ENCODE measurements around the gene MTERF4. TPM values are rescaled to one million over a fixed set of nuclear protein-coding genes. Genes with fewer than 3 reads are reported as not detected.

MTERF4 gene
- total and polyA plus RNA-seq, 4 donors = 24.4 to 38.4 (median 31.4) TPM

DNA sequence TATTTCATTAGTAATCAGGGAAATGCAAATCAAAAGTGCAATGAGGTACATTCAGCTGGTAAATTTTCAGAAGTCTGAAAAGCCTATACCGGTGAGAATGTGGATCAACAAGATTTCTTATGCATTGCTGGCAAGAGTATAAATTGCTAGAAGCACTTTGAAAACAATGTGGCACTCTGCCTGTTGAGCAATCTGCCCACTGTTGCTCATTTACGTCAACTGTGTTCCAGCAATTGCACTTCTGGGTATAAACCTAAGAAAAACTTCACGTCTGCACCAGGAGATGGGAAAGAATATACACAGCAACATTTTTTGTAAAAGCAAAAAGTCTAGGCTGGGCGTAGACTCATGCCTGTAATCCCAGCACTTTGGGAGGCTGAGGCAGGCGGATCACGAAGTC is 40.8 kb downstream of the MTERF4 start:
- H3K36me3 ChIP-seq (ENCODE audit: control insufficient read depth in 1 of 2, insufficient read depth in 2 of 2, low read length in 1 of 2) = no peaks in the 10 kb centered on the region
- no peaks in the 10 kb centered on the region for H3K9me3 ChIP-seq (ENCODE audit: control insufficient read depth, low read length)
- no peak overlapping the region for H3K27ac ChIP-seq (ENCODE audit: low read depth in 1 of 2, low read length in 2 of 2)
- intact Hi-C loops (cut with DNase I) = no loop called here
- no peak for DNase-seq
- no peak for ATAC-seq (ENCODE audit: low FRiP score)
- no peak overlapping the region for H3K4me3 ChIP-seq (ENCODE audit: low read length in 2 of 2)
- no peaks in the 10 kb centered on the region for H3K27me3 ChIP-seq (ENCODE audit: control insufficient read depth in 1 of 2, insufficient read depth in 2 of 2, low read length in 1 of 2)
- WGBS, 2 donors = 82% methylated on average over 6 of the region's 6 CpGs
- H3K4me1 ChIP-seq (ENCODE audit: control insufficient read depth in 1 of 2, insufficient read depth in 2 of 2, low read length in 2 of 2) = no peaks in the 10 kb centered on the region

DNA sequence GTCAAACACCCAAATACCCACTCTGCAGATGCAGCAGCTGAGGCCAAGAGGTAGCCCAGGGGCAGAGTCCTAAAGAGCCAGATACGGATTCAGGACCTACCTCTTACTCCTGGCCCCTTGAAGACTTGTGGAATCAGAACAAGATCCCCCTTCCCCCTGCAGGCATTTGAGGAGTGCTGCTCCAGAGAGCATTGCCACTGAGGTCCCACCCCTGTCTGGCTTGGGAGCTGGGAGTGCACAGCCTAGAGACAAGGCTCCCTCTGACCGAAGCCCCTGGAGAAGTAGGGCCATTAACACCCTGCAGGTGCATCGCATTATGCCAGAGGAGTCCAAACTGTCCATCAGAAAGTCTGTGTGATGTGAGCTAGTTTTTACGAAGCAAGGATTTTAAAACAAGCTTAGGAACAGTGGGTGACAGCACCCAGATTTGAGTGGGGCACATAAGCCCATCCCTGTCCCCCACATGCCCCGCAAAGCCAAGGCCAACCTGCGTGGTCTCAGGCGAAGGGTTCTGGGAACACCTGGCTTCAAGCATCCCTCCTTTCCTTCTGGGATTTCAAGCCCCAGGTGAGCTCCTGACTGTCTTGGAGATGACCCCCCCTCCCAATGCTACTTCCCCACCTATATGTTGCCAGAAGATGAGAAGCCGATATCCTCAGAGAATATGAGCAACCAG is 48.4 kb downstream of the MTERF4 start:
- no peak for DNase-seq
- H3K36me3 ChIP-seq (ENCODE audit: control insufficient read depth in 1 of 2, insufficient read depth in 2 of 2, low read length in 1 of 2) = peaks cover 0 to 13% of the 10 kb centered on the region in 2 donors
- intact Hi-C loops (cut with DNase I) = loop anchor here in 1 of 2 donors (10.0 kb wide), 1 partner anchor 139 kb away; no protein-coding TSS in a partner anchor
- no peak overlapping the region for H3K4me3 ChIP-seq (ENCODE audit: low read length in 2 of 2)
- no peaks in the 10 kb centered on the region for H3K4me1 ChIP-seq (ENCODE audit: control insufficient read depth in 1 of 2, insufficient read depth in 2 of 2, low read length in 2 of 2)
- H3K27ac ChIP-seq (ENCODE audit: low read depth in 1 of 2, low read length in 2 of 2) = no peak overlapping the region
- no peaks in the 10 kb centered on the region for H3K27me3 ChIP-seq (ENCODE audit: control insufficient read depth in 1 of 2, insufficient read depth in 2 of 2, low read length in 1 of 2)
- WGBS, 2 donors = 92 to 93% methylated on average over 8 of the region's 8 CpGs
- ATAC-seq (ENCODE audit: low FRiP score) = no peak
- no peaks in the 10 kb centered on the region for H3K9me3 ChIP-seq (ENCODE audit: control insufficient read depth, low read length)

DNA sequence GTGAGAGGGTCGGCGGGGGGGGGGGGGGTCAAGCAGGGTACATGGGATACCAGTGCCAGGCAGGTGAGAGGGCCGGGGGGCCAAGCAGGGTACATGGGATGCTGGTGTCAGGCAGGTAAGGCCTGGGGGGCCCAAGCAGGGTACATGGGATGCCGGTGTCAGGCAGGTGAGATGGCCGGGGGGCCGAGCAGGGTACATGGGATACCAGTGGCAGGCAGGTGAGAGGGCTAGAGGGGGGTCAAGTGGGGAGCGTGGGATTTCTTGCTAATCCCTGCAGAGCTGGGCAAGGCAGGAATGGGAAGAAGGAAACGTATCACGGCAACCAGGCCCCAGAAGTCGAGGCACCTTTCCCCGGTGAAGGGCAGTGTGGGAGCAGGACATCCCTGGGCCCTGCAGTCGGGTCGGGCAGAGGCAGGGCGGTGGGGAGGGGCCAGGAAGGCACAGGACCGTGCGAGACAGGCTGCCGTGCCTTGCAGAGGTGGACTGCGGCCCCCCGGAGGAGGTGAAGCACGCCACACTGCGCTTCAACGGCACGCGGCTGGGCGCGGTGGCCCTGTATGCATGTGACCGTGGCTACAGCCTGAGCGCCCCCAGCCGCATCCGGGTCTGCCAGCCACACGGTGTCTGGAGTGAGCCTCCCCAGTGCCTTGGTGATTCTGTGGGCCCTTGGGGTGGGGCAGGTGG is 49.3 kb downstream of the MTERF4 start:
- H3K36me3 ChIP-seq (ENCODE audit: control insufficient read depth in 1 of 2, insufficient read depth in 2 of 2, low read length in 1 of 2) = peaks cover 0 to 13% of the 10 kb centered on the region in 2 donors
- DNase-seq (peak in 1 of 2 donors; percentile 62), ATAC-seq (ENCODE audit: low FRiP score) (peak; percentile 62)
- H3K27ac ChIP-seq (ENCODE audit: low read depth in 1 of 2, low read length in 2 of 2) = no peak overlapping the region
- intact Hi-C loops (cut with DNase I) = loop anchor here in 1 of 2 donors (10.0 kb wide), 1 partner anchor 138 kb away; no protein-coding TSS in a partner anchor
- no peak overlapping the region for H3K4me3 ChIP-seq (ENCODE audit: low read length in 2 of 2)
- 91 to 93% methylated on average over 30 to 31 of the region's 31 CpGs for WGBS, 2 donors
- H3K4me1 ChIP-seq (ENCODE audit: control insufficient read depth in 1 of 2, insufficient read depth in 2 of 2, low read length in 2 of 2) = no peaks in the 10 kb centered on the region
- no peaks in the 10 kb centered on the region for H3K27me3 ChIP-seq (ENCODE audit: control insufficient read depth in 1 of 2, insufficient read depth in 2 of 2, low read length in 1 of 2)
- H3K9me3 ChIP-seq (ENCODE audit: control insufficient read depth, low read length) = no peaks in the 10 kb centered on the region

DNA sequence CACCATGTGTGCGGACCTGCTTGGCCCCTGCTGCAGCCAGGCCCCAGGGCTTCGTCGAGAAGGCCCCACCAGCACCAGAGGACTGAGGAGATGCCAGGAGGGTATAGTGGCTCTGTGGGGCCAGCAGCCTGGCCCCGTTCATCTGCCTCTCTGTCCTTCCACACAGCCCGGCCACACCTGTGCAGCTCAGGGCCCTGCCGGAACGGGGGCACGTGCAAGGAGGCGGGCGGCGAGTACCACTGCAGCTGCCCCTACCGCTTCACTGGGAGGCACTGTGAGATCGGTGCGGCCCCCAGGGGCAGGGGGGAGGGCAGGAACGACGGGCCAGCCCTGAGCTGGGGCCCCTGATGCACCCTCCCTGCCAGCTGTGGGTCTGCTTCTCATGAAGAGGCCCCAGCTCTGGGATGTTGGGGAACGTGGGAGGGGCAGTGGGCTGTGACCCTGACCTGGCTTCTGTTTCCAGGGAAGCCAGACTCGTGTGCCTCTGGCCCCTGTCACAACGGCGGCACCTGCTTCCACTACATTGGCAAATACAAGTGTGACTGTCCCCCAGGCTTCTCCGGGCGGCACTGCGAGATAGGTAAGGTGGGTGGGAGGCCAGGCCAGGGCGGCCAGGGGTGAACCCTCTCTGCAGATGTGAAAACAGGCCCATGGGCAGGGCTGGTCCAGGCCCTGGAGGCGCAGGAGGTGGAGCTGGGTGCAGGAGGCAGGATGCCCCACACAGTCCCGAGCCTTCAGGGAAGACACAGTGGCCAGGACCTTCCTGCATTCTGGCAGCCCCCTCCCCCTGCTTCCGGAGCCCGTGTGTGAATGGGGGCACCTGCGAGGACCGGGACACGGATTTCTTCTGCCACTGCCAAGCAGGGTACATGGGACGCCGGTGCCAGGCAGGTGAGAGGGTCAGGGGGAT is 50.3 kb downstream of the MTERF4 start:
- no peaks in the 10 kb centered on the region for H3K9me3 ChIP-seq (ENCODE audit: control insufficient read depth, low read length)
- no peak overlapping the region for H3K27ac ChIP-seq (ENCODE audit: low read depth in 1 of 2, low read length in 2 of 2)
- DNase-seq = peak in 1 of 2 donors; percentile 72
- H3K27me3 ChIP-seq (ENCODE audit: control insufficient read depth in 1 of 2, insufficient read depth in 2 of 2, low read length in 1 of 2) = no peaks in the 10 kb centered on the region
- intact Hi-C loops (cut with DNase I) = loop anchor here in 1 of 2 donors (10.0 kb wide), 1 partner anchor 137 kb away; no protein-coding TSS in a partner anchor
- no peaks in the 10 kb centered on the region for H3K4me1 ChIP-seq (ENCODE audit: control insufficient read depth in 1 of 2, insufficient read depth in 2 of 2, low read length in 2 of 2)
- 90 to 91% methylated on average over 33 of the region's 33 CpGs for WGBS, 2 donors
- ATAC-seq (ENCODE audit: low FRiP score) = peak; percentile 4
- H3K36me3 ChIP-seq (ENCODE audit: control insufficient read depth in 1 of 2, insufficient read depth in 2 of 2, low read length in 1 of 2) = peaks cover 0 to 13% of the 10 kb centered on the region in 2 donors
- H3K4me3 ChIP-seq (ENCODE audit: low read length in 2 of 2) = no peak overlapping the region

DNA sequence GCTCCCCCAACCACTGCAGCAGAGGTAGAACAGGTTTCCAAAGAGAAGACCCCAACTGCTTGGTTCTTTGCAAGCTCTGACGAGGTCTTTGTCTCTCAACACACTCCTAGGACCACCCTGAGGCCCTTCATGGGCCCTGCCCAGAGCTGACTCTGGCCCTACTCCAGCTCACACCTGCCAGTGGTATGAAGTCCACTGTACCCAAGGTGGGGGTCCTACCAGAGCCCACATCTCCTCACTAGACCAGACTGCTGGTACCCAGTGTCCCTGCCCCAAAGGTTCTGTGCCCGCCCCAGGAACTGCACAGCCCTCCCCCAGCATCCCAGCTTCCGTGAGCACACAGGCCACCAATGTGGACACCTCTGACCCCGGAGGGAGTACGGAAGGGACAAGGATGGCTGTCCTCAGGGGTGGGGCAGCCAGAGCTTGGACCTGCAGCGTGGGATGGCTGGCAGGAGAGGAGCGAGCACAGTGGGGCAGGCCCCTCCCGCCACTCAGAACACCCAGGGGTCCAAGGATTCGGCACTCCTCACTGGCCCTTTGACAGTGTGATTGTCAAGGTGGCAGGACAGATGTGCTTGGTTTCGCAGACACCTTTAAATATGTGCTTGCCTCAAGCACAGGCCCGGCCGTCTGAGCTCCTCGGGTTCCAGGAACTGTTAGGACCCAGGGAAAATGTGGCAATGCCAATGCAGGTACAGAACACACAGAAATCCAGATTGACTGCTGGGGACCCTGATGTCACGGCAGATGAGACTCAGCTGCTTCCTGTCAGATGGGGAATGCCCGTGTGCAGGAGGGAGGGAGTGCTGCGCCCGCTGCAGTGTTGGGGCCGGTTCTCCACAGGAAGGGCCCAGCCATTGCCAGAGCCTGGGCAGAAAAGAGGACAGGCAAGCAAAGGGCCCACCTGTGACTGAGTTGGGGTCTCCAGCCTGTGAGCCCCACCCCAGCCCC is 51.2 kb downstream of the MTERF4 start:
- Histone ChIP-seq H3K4me3 (ENCODE audit: low read length in 2 of 2) (no peak overlapping the region), H3K27ac (ENCODE audit: low read depth in 1 of 2, low read length in 2 of 2) (no peak overlapping the region), H3K4me1 (ENCODE audit: control insufficient read depth in 1 of 2, insufficient read depth in 2 of 2, low read length in 2 of 2) (no peaks in the 10 kb centered on the region), H3K9me3 (ENCODE audit: control insufficient read depth, low read length) (no peaks in the 10 kb centered on the region), H3K36me3 (ENCODE audit: control insufficient read depth in 1 of 2, insufficient read depth in 2 of 2, low read length in 1 of 2) (peaks cover 3 to 13% of the 10 kb centered on the region in 2 donors), H3K27me3 (ENCODE audit: control insufficient read depth in 1 of 2, insufficient read depth in 2 of 2, low read length in 1 of 2) (no peaks in the 10 kb centered on the region)
- 93% methylated on average over 18 of the region's 18 CpGs for WGBS, 2 donors
- intact Hi-C loops (cut with DNase I) = loop anchor here in 1 of 2 donors (10.0 kb wide), 1 partner anchor 136 kb away; no protein-coding TSS in a partner anchor
- DNase-seq = no peak
- ATAC-seq (ENCODE audit: low FRiP score) = peak; percentile 20

- no peaks in the 10 kb centered on the region for H3K4me1 ChIP-seq (ENCODE audit: control insufficient read depth in 1 of 2, insufficient read depth in 2 of 2, low read length in 2 of 2)
- no peak for ATAC-seq (ENCODE audit: low FRiP score)
- no peaks in the 10 kb centered on the region for H3K27me3 ChIP-seq (ENCODE audit: control insufficient read depth in 1 of 2, insufficient read depth in 2 of 2, low read length in 1 of 2)
- DNase-seq = peak in 1 of 2 donors; percentile 72
- no peak overlapping the region for H3K4me3 ChIP-seq (ENCODE audit: low read length in 2 of 2)
- peaks cover 3 to 13% of the 10 kb centered on the region in 2 donors for H3K36me3 ChIP-seq (ENCODE audit: control insufficient read depth in 1 of 2, insufficient read depth in 2 of 2, low read length in 1 of 2)
- H3K27ac ChIP-seq (ENCODE audit: low read depth in 1 of 2, low read length in 2 of 2) = no peak overlapping the region
- intact Hi-C loops (cut with DNase I) = loop anchor here in 1 of 2 donors (10.0 kb wide), 1 partner anchor 135 kb away; no protein-coding TSS in a partner anchor
- WGBS, 2 donors = 53 to 63% methylated on average over 38 of the region's 38 CpGs
- no peaks in the 10 kb centered on the region for H3K9me3 ChIP-seq (ENCODE audit: control insufficient read depth, low read length)
Observed at GRCh38 chr2:241049739-241050623, 52.1 kb downstream of the MTERF4 start.

DNA sequence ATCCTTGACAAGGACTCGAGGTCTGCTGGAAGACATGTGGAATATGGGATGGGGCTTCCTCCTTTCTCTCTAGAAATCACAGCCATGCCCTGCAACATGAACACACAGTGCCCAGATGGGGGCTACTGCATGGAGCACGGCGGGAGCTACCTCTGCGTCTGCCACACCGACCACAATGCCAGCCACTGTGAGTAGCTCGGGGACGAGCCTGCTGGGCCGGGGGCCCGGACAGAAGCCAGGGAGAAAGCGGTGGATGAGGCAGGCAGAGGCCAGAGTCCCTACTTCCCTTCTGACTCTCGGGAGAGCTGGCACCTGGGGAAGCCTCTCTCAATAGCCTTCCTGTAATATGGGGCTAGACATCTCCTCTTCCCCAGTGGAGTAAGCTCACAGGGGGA is 53.1 kb downstream of the MTERF4 start:
- Histone ChIP-seq H3K27me3 (ENCODE audit: control insufficient read depth in 1 of 2, insufficient read depth in 2 of 2, low read length in 1 of 2) (no peaks in the 10 kb centered on the region), H3K27ac (ENCODE audit: low read depth in 1 of 2, low read length in 2 of 2) (no peak overlapping the region), H3K9me3 (ENCODE audit: control insufficient read depth, low read length) (peaks cover 2% of the 10 kb centered on the region), H3K4me1 (ENCODE audit: control insufficient read depth in 1 of 2, insufficient read depth in 2 of 2, low read length in 2 of 2) (no peaks in the 10 kb centered on the region), H3K36me3 (ENCODE audit: control insufficient read depth in 1 of 2, insufficient read depth in 2 of 2, low read length in 1 of 2) (peaks cover 3 to 13% of the 10 kb centered on the region in 2 donors), H3K4me3 (ENCODE audit: low read length in 2 of 2) (no peak overlapping the region)
- no peak for ATAC-seq (ENCODE audit: low FRiP score)
- WGBS, 2 donors = 90 to 91% methylated on average over 11 of the region's 11 CpGs
- intact Hi-C loops (cut with DNase I) = no loop called here
- no peak for DNase-seq
